SH-SY5Y (cell line): ENCODE data around the gene LRBA.

Experiments used
- GATA2 ChIP-seq: IDR thresholded peaks from 2 replicates; pipeline ENCODE4 v1.6.1; 2011; ENCODE audit warnings: mild to moderate bottlenecking, low read depth, low read length
- GATA3 ChIP-seq: IDR thresholded peaks from 2 replicates; pipeline ENCODE4 v1.6.1; 2011; ENCODE audit warnings: low read depth, mild to moderate bottlenecking, low read length, moderate library complexity

GRCh38 chr4:150510176-150510865 is 504.8 kb downstream of the LRBA start:
- TF ChIP-seq GATA3, result no peak
- TF ChIP-seq GATA2, result no peak
